GM19455 (cell line): ENCODE results near the gene SLC6A3.

Experiments
- ATAC-seq: cut with Tn5 transposase; IDR thresholded peaks from one replicate; pipeline ENCODE4 v1.9.1; 2021; ENCODE audit not compliant: unreplicated experiment

The SLC6A3 gene

DNA sequence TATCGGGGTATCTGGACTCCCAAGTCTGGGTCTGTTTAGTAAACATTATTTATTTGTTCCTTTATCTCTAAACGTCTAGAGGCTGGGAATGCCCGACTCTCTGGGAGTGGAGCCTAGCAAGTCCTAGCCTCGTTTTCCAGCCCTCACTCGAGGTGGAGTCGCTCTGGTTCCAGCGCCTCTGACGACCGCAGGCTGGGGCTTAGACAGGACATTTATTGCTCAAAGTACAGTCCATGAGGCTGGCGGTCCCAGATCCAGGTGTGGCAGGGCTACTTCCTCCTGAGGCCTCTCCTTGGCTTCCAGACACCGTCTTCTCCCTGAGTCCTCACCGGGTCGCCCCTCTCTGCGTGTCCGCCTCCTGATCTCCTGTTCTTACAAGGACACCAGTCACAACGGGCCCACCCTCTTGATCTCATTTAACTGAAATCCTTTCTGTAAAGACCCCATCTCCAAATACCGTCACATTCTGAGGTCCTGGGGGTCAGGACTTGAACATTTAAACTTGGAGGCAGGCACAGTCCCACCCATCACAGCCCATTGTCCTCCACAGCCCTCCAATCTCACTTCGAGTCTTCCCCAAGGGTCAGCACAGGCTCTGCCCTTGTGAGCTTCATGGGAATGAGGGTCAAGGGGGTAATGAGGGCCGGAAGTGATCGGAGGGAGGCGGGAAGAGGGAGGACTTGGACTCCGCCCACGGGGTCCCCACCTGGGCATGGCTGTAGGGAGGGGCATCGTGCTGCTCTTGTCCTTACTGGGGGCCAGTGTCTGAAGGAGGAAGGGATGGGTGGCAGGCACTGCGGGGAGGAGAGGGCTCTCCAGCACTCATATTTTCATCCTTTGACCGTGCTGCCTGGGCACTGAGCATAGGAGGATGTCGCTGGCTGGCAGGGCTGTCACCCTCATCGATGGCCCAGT, 88.1 kb downstream of the SLC6A3 start:
- no peak for ATAC-seq

DNA sequence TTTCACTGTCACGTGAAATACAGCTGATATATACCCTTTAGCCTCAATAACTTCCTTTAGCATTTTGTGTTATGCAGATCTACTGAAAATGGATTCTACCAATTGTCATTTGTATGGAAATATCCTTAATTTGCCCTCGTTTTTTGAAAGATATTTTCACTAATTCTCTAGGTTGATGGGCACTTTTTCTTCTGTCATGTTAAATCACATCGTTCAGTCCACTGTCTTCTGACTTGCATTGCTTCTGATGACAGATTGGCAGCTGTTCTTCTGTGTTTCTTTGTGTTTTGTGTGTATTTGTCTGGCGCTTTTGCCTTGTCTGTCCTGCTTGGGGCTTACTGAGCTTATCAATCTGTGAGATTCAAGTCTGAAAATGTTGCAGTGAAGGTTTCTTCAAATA, 90.7 kb downstream of the SLC6A3 start:
- no peak for ATAC-seq

DNA sequence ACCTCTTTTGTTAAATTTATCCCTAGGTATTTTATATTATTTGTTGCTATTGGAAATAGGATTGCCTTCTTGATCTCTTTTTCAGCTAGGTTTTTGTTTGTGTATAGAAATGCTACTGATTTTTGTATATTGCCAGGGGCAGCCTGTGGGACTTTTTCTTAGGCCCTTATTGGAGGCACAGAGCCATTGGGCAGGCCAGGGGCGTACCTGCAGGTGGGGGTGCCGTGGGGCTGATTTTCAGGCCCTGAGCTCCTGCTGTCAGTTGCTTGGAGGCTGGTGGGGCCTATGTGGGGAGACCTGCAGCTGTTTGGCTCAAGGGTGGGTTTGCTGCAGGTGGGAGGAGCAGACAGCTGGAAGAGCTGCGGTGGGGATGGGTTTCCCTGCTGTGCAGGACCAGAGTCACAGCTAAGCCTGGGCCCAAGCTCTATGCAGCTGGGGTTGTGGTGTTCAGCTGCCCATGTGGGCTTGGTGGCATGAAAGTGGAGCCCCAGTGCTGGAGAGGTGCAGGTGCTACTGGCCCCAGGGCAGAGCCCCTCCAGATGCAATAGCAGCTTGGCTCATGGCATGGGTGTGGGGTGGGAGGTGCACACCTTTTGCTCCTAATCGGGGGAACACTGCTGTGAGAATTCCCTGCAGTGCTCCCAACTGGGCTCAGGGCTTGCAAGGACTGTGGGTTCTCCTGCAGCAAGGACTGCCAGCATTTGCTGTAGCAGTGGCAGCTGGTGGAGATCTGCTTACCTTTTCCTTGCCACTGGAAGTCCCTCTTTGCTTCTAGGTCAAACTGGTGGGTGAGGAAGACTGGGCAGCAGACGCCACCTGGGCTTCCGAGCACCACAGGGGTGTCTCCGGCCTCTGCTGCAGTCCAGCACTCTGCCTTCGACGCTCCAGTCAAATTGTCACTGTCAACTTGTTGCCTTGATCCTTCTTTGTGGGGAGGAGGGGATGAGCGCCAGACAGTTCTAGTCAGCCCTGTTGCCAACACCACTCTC, 92.7 kb downstream of the SLC6A3 start:
- no peak for ATAC-seq

DNA sequence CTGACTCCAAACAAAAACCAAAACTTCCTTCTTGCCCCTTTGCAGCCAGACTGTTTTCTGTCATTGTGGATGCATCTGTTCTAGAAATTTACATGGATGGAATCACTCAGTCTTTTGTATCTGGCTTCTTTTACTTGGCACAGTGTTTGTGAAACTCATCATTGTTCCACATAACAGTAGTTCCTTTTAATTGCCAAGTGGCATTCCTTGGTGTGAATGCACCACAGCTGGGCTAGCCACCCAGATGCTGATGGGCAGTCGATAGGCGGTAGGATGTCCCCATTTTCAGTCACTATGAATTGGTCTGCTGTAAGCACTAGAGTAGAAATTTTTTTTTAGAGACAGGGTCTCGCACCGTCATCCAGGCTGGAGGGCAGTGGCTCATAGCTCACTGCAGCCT, 94.1 kb downstream of the SLC6A3 start:
- no peak for ATAC-seq

DNA sequence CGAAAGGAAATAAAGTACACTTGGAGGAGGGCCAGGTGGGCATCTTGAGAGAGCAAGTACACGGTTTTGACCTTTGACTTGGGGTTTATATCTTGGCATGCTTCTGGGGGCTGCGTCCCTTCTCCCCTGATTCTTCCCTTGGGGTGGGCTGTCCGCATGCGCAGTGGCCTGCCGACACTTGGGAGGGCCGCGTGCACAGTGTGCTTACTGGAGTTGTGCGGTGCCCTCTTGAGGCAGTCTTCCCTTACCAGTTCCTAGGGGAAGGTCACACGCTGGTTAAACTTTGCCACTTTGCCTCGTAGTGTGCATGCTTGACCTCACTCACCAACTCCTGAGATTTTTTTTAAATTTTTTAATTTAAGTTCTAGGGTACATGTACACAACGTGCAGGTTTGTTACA, 96.0 kb downstream of the SLC6A3 start:
- no peak for ATAC-seq

DNA sequence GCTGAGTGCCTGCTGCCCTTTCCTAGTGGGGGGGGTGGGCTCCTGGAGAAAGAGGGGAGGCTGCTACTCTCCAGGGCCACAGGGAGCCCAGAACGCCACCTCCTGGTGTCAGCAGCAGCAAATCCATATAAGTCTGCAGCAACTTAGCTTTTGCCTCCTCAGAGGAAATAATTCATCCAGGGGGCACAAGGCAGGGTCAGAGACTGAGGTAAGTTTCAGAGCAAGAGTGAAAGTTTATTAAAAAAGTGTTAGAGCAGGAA, 96.3 kb downstream of the SLC6A3 start:
- no peak for ATAC-seq

DNA sequence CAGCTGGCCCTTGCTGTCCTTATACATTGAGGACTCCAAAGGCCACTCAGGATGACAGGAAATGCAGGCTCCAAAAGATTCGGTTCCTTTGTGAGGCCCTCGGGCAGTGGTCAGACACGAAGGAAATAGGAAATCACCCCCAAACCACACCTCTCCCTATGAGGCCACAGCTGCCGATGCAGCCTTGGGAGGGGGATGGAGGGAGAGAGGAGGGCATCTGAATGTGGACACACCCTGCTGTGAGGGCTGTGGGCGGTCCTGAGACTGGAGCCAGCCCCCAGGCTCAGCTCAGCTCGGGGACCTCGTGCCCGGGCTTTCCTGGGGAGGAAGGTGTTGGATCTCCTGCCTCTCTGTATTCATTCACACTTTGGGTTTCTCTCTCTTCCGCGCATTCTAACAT, 97.7 kb downstream of the SLC6A3 start:
- ATAC-seq: no peak

DNA sequence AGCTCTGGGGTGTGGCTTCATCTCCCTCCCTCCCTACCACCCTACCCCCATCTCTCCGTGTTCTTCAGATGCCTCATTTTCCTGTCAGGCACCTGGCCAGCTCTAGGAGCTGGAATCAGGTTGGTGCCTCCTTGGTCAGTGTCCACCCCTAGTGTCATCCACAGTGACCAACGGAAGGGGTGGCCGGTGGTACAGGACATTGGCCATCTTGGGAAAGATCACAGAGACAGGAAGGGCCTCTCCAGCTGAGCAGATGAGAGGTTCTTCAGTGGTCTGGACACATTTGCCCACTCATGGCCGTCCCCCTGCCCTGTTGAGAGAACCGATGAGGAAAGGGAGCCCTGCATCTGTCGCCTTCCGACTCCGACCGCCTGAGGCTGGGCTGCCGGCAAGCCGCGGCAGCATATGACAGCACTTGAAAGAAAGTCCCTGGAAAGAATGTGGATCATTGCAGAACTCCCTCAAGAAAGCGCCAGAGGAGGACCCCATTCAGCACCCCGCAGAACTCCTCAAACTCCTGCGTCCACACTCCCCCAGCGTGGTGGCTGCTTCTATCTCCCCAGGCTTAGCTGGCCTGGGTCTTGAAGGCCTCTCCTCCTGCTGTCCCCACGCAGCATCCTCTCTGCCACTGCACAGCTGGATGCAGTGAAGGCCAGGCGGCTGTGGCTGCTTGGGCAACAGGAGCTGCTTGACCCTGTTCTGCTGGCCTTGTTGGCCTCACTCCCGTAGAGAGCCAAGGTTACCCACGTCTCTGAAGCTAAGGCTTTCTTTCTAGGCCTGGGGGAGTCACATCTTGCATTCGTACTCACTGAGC, 98.4 kb downstream of the SLC6A3 start:
- ATAC-seq: no peak

DNA sequence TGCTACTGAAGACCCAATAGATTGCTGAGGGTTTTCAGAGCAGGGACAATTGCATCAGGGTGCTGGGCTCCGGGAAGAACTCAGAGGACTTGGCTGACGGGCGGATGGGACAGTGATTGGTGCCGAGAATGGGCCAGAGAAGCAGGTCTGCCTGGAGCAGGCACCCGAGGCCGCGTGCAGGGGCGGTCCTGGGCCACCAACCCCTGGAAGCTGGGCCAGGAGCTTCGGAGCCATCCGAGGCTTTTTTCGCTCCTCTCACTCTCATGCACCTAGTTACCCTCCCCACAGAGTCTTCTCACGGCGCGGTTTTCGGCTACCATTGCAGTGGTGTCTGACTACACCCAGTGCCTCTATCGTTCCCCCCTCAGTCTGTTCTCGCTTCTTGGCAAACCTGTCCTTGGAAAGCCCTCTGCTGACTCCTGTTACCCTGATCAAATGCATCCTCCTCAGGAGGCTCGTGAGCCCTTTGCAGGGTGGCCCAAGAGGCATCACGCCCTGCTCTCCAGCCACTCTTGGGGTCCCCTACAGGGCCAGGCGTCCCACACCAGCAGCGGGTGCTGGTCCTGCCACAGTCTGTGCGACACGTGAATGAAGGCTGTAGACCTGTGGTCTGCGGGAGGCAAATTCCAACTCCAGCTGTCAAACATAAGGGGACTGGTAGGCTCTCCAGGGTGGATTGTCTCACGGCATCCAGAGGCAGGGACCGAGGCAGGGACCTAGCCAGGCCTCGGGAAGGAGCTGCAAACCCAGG, 99.2 kb downstream of the SLC6A3 start:
- no peak for ATAC-seq

DNA sequence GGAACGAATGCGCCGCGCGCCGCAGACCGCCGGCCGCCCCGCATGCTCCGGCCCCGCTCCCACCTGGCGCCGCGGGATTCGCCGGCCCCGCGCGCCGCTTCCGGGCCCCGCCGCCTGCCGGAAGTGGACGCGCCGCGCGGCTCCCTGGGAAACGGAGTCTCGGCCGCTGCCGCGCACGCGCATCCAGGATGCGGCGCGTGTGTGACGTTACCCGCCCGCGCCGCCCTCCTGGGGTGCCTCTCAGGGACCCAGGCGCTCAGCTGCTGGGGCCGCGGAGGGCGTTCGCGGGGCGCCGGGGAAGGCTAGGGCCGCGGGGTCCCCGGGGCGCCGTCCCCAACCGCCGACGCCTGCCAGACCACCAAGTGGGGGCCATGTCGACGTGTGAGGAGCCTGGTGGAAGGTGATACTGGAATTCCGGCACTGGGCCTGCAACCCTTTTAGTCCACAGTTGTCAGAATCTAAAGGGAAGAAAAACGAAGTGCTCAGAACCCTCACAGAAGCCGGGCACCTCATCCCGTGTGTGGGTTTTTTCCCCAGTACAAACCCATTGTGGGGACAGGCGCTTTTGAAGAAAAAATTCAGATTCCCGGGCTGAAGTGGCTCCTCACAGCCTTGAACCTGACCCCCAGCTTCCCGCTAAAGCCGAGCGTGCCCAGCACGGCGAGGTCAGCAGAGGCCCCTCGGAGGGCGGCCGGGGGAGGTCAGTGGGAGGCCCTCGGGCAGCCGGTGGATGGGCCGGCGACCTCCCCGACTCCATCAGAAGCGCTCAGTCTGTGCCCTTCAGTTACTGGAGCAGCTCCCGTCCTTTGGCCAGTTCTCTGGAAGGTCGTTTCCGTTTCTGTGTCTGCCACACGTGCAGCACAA, 100.0 kb downstream of the SLC6A3 start, which contains the start of gene CLPTM1L:
CLPTM1L (minus strand) TSS at position 125 of the 864 bp plus-strand sequence. CDS start 258 bp downstream, outside the sequence.
- ATAC-seq: peak; percentile 79

DNA sequence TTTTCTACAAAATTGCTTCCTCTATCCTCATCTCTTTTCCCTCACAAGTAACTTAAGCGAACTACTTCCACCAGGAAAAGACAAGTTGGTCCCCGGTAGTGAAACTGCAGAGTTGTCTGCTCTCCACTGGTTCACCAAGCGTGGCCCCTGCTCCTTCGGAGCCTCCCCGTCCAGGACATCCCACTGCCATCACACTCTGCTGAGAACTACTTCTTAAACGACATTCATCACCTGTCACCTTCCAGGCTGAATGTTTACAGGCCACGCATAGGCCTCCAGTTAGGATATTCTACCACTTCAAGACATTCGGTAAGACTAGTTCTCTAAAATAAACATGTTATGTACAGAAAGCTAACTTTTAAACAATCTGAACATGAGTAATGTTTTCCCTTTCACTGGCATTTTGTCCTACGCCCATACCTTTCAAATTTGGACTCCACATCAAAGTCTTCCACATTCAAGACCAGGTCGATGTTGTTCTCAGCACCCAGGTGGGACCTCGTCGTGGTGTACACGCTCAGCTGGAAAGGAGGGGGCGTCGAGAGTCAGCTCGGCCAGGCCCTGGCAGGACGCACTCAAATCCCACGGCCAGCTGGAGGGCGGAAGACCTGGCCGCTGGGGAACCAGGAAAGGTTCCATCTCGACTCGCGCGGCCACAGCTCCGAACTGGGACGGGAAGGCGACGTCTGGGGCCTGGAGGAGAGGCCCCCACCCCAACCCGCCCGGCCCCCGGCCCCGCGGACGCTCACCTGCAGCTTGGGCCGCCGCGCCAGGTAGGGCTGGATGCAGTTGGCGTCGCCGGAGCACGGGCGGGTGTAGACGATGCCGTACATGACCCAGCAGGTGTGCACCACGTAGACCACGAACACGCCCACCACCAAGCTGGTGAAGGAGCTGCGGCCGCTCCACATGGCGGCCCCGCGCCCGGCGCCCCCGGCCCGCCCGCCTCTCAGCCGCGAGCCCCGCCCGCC, 101.0 kb downstream of the SLC6A3 start:
- peak; percentile 18 for ATAC-seq

DNA sequence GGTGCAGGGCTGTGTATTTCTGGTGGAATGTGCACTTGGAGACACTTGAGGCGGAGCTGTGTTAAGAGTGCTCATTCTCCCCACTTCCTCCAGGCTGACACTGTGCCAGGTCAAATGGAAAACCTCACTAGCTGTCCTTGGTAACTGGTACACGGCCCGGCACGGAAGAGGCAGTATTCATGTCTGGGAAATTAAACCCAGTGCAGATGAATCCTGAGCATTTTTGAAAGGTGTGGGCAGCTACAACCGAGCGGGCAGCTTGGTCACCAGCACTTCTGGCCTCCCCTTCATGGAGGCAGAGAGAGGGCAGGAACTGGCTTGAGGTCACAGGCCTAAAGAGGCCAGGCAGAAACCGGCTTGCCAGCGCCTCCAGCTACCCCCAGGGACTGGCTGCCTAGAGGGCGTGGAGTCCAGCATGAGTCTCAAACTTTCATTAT, 101.9 kb downstream of the SLC6A3 start:
- no peak for ATAC-seq
